HCT116 (cell line): ENCODE results near the gene CKS1B.

Experiments
- ELF1 ChIP-seq: IDR thresholded peaks from 2 replicates; pipeline ENCODE4 v1.6.1; 2012; ENCODE audit warnings: low read depth, borderline replicate concordance
- EZH2 ChIP-seq: fragments of 200-600 bp; sonication (generic); IDR thresholded peaks from 2 replicates; pipeline ENCODE4 v1.6.1; 2017; ENCODE audit warnings: antibody characterized with exemption, mixed run types
- POLR2A ChIP-seq: IDR thresholded peaks from 2 replicates; pipeline ENCODE4 v1.7.0; 2011; ENCODE audit warnings: borderline replicate concordance; ENCODE audit not compliant: insufficient read depth, insufficient read length; ENCODE audit errors: extremely low read depth
- POLR2AphosphoS5 ChIP-seq: IDR thresholded peaks from 2 replicates; pipeline ENCODE4 v1.6.1; 2011; ENCODE audit warnings: mild to moderate bottlenecking, low read depth, low read length, moderate library complexity
- RAD21 ChIP-seq: IDR thresholded peaks from 2 replicates; pipeline ENCODE4 v1.6.1; 2012; ENCODE audit warnings: low read depth, mild to moderate bottlenecking
- SP1 ChIP-seq: IDR thresholded peaks from 2 replicates; pipeline ENCODE4 v1.6.1; 2012; ENCODE audit warnings: low read depth
- YY1 ChIP-seq: IDR thresholded peaks from 2 replicates; pipeline ENCODE4 v1.6.1; 2011; ENCODE audit warnings: low read length, low read depth, moderate library complexity, mild to moderate bottlenecking; ENCODE audit not compliant: insufficient replicate concordance; ENCODE audit errors: extremely low read depth
- ZFX ChIP-seq: fragments of 450-650 bp; IDR thresholded peaks from 2 replicates; pipeline ENCODE4 v1.6.1; 2017
- ZNF274 ChIP-seq: fragments of 200-500 bp; sonication (Bioruptor generic); IDR thresholded peaks from 2 replicates; pipeline ENCODE4 v1.6.1; 2014; ENCODE audit warnings: mild to moderate bottlenecking, low read depth, low read length, inconsistent platforms
- TF ChIP-seq, protein P1 (sequence below), 3 experiments: fragments of 200-600 bp in 1 of 3; sonication (generic) in 1 of 3; IDR thresholded peaks in 2 of 3; conservative IDR thresholded peaks in 1 of 3; 2 replicates each; pipeline ENCODE4 v1.5.1; 2012 to 2017; ENCODE audit warnings: low read depth in 2 of 3, low read length in 2 of 3, antibody characterized with exemption in 1 of 3, borderline replicate concordance in 1 of 3, control low read depth in 1 of 3, mild to moderate bottlenecking in 1 of 3, mixed read lengths in 1 of 3, mixed run types in 1 of 3, moderate library complexity in 1 of 3; ENCODE audit not compliant: insufficient read depth in 1 of 3
- TF ChIP-seq, protein P2 (sequence below): IDR thresholded peaks from 2 replicates; pipeline ENCODE4 v1.6.1; 2012; ENCODE audit warnings: low read depth

DNA sequence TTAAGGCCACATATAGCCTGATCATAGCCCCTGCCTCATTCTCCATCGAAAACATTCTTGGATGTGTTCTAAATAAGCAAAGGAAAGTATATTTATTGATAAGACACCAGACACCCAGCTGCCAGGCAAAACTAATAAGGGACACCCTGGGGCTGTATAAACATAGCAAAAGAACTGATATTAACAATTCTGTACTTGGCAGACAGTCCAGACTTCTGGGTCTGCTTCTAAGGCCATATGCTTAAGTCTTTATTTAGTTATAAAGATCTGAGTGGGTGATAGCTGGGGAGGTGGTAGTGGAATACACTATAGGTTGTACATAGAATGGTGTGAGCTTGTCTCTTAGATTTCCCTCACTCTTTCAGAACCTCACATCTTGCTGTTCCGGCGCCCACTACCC, 3.9 kb downstream of the CKS1B start:
- TF ChIP-seq POLR2A (no peak), POLR2AphosphoS5 (no peak), RAD21 (no peak), ZNF274 (no peak), EZH2 (no peak), ELF1 (no peak), YY1 (no peak), SP1 (no peak), ZFX (no peak)
- TF ChIP-seq, protein P1, sequence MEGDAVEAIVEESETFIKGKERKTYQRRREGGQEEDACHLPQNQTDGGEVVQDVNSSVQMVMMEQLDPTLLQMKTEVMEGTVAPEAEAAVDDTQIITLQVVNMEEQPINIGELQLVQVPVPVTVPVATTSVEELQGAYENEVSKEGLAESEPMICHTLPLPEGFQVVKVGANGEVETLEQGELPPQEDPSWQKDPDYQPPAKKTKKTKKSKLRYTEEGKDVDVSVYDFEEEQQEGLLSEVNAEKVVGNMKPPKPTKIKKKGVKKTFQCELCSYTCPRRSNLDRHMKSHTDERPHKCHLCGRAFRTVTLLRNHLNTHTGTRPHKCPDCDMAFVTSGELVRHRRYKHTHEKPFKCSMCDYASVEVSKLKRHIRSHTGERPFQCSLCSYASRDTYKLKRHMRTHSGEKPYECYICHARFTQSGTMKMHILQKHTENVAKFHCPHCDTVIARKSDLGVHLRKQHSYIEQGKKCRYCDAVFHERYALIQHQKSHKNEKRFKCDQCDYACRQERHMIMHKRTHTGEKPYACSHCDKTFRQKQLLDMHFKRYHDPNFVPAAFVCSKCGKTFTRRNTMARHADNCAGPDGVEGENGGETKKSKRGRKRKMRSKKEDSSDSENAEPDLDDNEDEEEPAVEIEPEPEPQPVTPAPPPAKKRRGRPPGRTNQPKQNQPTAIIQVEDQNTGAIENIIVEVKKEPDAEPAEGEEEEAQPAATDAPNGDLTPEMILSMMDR (IDR thresholded peaks at IDR 0.05 in 2 of 3, conservative IDR thresholded peaks at IDR 0.05 in 1 of 3; ENCODE audit: borderline replicate concordance in 1 of 3, insufficient read depth in 1 of 3, low read depth in 2 of 3, low read length in 2 of 3), result no peak
- TF ChIP-seq, protein P2, sequence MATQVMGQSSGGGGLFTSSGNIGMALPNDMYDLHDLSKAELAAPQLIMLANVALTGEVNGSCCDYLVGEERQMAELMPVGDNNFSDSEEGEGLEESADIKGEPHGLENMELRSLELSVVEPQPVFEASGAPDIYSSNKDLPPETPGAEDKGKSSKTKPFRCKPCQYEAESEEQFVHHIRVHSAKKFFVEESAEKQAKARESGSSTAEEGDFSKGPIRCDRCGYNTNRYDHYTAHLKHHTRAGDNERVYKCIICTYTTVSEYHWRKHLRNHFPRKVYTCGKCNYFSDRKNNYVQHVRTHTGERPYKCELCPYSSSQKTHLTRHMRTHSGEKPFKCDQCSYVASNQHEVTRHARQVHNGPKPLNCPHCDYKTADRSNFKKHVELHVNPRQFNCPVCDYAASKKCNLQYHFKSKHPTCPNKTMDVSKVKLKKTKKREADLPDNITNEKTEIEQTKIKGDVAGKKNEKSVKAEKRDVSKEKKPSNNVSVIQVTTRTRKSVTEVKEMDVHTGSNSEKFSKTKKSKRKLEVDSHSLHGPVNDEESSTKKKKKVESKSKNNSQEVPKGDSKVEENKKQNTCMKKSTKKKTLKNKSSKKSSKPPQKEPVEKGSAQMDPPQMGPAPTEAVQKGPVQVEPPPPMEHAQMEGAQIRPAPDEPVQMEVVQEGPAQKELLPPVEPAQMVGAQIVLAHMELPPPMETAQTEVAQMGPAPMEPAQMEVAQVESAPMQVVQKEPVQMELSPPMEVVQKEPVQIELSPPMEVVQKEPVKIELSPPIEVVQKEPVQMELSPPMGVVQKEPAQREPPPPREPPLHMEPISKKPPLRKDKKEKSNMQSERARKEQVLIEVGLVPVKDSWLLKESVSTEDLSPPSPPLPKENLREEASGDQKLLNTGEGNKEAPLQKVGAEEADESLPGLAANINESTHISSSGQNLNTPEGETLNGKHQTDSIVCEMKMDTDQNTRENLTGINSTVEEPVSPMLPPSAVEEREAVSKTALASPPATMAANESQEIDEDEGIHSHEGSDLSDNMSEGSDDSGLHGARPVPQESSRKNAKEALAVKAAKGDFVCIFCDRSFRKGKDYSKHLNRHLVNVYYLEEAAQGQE, result no peak
